Gastrocnemius medialis (tissue), 4 donors: ENCODE results near the gene PRRT2.

ENCODE experiments used
- POLR2A ChIP-seq, 2 donors: fragments of 450-650 bp; IDR thresholded peaks; one replicate each; pipeline ENCODE4 v1.6.1; 2017; ENCODE audit warnings: antibody characterized with exemption in 2 of 2, mild to moderate bottlenecking in 2 of 2, moderate library complexity in 2 of 2
- TF ChIP-seq, protein P1 (sequence below), 5 experiments: fragments of 450-650 bp in 3 of 5; fragments of 200-600 bp in 2 of 5; sonication (generic) in 2 of 5; IDR thresholded peaks in 4 of 5; conservative IDR thresholded peaks in 1 of 5; 1 replicate in 4 of 5; 2 replicates in 1 of 5; pipeline ENCODE4 v1.5.1; 2016 to 2019; ENCODE audit warnings: antibody characterized with exemption in 5 of 5, mild to moderate bottlenecking in 3 of 5, moderate library complexity in 3 of 5

DNA sequence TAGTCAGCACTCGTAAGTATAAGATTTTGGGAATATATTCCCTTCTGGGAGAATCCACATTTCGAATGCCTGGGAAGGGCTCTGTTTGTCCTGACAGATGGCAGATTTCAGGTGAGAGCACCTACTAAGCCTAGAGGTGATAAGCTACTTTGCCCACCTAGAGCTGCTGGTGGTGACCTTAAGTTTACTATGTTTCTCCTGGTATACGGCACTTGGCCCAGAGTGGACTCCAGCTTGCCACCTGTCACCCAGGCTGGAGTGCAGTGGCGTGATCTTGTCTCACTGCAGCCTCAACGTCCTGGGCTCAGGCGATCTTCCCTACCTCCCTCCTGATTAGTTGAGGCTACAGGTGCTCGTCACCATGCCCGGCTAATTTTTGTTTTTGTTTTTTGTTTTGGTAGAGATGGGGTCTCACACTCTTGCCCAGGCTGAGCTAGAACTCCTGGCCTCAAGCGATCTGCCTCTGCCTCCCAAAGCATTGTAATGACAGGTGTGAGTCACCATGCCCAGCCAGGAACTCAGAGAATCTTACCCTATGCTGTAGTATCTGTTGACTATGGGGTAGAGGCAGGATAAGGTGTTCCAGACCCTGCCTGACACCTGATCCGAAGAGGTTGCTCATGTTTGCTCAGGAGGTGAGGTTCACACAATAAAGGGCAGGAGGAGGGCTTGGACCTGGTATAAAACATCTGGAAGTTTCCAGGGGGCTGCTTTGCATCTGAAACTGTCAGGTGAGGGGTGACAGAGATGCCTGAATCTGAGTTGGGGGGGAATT, 34.2 kb upstream of the PRRT2 start, which contains the start of gene ZG16:
- TF ChIP-seq, protein P1, sequence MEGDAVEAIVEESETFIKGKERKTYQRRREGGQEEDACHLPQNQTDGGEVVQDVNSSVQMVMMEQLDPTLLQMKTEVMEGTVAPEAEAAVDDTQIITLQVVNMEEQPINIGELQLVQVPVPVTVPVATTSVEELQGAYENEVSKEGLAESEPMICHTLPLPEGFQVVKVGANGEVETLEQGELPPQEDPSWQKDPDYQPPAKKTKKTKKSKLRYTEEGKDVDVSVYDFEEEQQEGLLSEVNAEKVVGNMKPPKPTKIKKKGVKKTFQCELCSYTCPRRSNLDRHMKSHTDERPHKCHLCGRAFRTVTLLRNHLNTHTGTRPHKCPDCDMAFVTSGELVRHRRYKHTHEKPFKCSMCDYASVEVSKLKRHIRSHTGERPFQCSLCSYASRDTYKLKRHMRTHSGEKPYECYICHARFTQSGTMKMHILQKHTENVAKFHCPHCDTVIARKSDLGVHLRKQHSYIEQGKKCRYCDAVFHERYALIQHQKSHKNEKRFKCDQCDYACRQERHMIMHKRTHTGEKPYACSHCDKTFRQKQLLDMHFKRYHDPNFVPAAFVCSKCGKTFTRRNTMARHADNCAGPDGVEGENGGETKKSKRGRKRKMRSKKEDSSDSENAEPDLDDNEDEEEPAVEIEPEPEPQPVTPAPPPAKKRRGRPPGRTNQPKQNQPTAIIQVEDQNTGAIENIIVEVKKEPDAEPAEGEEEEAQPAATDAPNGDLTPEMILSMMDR (IDR thresholded peaks at IDR 0.05 in 4 of 5, conservative IDR thresholded peaks at IDR 0.05 in 1 of 5) = no peak
- TF ChIP-seq POLR2A (IDR thresholded peaks at IDR 0.05) = no peak
